Cerebellar nuclear complex (tissue), 1 donor: Measurements from ENCODE around the gene PTPRD.

Experiments
- DNase-seq, 2 experiments: peaks; one replicate each; lab custom pipeline; 2025; lab: John Stamatoyannopoulos, UW

PTPRD gene

GRCh38 chr9:9752722-9753121, 860.1 kb downstream of the PTPRD start:
- DNase-seq, result no peak

- DNase-seq, result no peak
Observed at GRCh38 chr9:9751996-9752395, 860.8 kb downstream of the PTPRD start.

GRCh38 chr9:9750719-9751118, 862.1 kb downstream of the PTPRD start:
- no peak for DNase-seq

- no peak for DNase-seq
Observed at GRCh38 chr9:9749591-9749990, 863.2 kb downstream of the PTPRD start.

GRCh38 chr9:9747787-9748186, 865.0 kb downstream of the PTPRD start:
- no peak for DNase-seq

GRCh38 chr9:9746826-9747225, 866.0 kb downstream of the PTPRD start:
- DNase-seq, result no peak

- DNase-seq, result no peak
Observed at GRCh38 chr9:9743822-9744221, 869.0 kb downstream of the PTPRD start.

GRCh38 chr9:9730174-9730573, 882.6 kb downstream of the PTPRD start:
- no peak for DNase-seq

GRCh38 chr9:9729082-9729481, 883.7 kb downstream of the PTPRD start:
- DNase-seq, result no peak

GRCh38 chr9:9719373-9720112, 893.3 kb downstream of the PTPRD start:
- no peak for DNase-seq

GRCh38 chr9:9718691-9719090, 894.1 kb downstream of the PTPRD start:
- DNase-seq, result no peak

GRCh38 chr9:9679433-9679832, 933.4 kb downstream of the PTPRD start:
- no peak for DNase-seq

- no peak for DNase-seq
Observed at GRCh38 chr9:9674461-9674860, 938.3 kb downstream of the PTPRD start.

- no peak for DNase-seq
Observed at GRCh38 chr9:9670454-9670853, 942.3 kb downstream of the PTPRD start.

GRCh38 chr9:9645006-9645405, 967.8 kb downstream of the PTPRD start:
- no peak for DNase-seq

GRCh38 chr9:9631284-9631683, 981.5 kb downstream of the PTPRD start:
- no peak for DNase-seq

- no peak for DNase-seq
Observed at GRCh38 chr9:9625248-9625647, 987.6 kb downstream of the PTPRD start.

GRCh38 chr9:9623506-9623905, 989.3 kb downstream of the PTPRD start:
- no peak for DNase-seq

GRCh38 chr9:9621355-9621940, 991.4 kb downstream of the PTPRD start:
- DNase-seq, result no peak

GRCh38 chr9:9620736-9621135, 992.1 kb downstream of the PTPRD start:
- DNase-seq, result no peak

- DNase-seq, result no peak
Observed at GRCh38 chr9:9615086-9615485, 997.7 kb downstream of the PTPRD start.

GRCh38 chr9:9614607-9615006, 998.2 kb downstream of the PTPRD start:
- no peak for DNase-seq

- DNase-seq, result no peak
Observed at GRCh38 chr9:9612755-9613154, 1000.0 kb downstream of the PTPRD start.

GRCh38 chr9:9612270-9612669, 1000.5 kb downstream of the PTPRD start:
- DNase-seq, result no peak
